IMR-90 (cell line): ENCODE measurements around the gene UMODL1. TPM values are rescaled to one million over a fixed set of nuclear protein-coding genes. Genes with fewer than 3 reads are reported as not detected.
A peak's percentile ranks its signal among the peaks of the same experiment; 100 is the strongest.

Experiments
- ATAC-seq: fragments of 200-7000 bp; cut with Tn5 transposase; 2 replicates; pipeline ENCODE4 v1.9.1; 2020; ENCODE audit warnings: low read depth, mild to moderate bottlenecking, moderate library complexity
- BruUV-seq: library from RNA; stranded (reverse); fragments of 400-500 nt; replicated peaks from 2 replicates; lab custom pipeline; 2021; lab: Mats Ljungman, UMichigan
- CTCF ChIA-PET: fragments of 300-600 bp; formaldehyde crosslinking; extraction: SDS; loops from one replicate; lab custom pipeline; 2021; ENCODE audit warnings: antibody characterized with exemption; lab: Yijun Ruan, JAX
- POLR2A ChIA-PET: fragments of 300-600 bp; sonication (Branson Sonifier 250); formaldehyde crosslinking; loops from one replicate; lab custom pipeline; 2022; ENCODE audit warnings: antibody characterized with exemption; ENCODE audit not compliant: unreplicated experiment; lab: Charles Lee
- DNase-seq: peaks from one replicate; pipeline ENCODE4 v3.0.0; 2013
- H2AFZ ChIP-seq: replicated peaks from 2 replicates; pipeline ENCODE3; 2013; ENCODE audit warnings: low read length, mild to moderate bottlenecking; ENCODE audit not compliant: poor library complexity
- H2AK5ac ChIP-seq: 2 replicates; pipeline ENCODE4 v1.6.1; 2013; ENCODE audit warnings: low read depth, low read length, inconsistent platforms
- H2AK9ac ChIP-seq: replicated peaks from 2 replicates; pipeline ENCODE3; 2013; ENCODE audit warnings: mild to moderate bottlenecking, low read depth, low read length, moderate library complexity; ENCODE audit not compliant: poor library complexity
- H2BK120ac ChIP-seq: 2 replicates; pipeline ENCODE4 v1.6.1; 2013; ENCODE audit warnings: low read depth, low read length, inconsistent platforms
- H2BK15ac ChIP-seq: 3 replicates; pipeline ENCODE4 v1.6.1; 2013; ENCODE audit warnings: low read depth, low read length, inconsistent platforms
- H2BK20ac ChIP-seq: 2 replicates; pipeline ENCODE4 v1.6.1; 2013; ENCODE audit warnings: low read depth, mild to moderate bottlenecking, inconsistent platforms, low read length, moderate library complexity
- H2BK5ac ChIP-seq: 2 replicates; pipeline ENCODE4 v1.6.1; 2013; ENCODE audit warnings: mild to moderate bottlenecking, low read depth, low read length, inconsistent platforms; ENCODE audit not compliant: poor library complexity, severe bottlenecking
- H3K14ac ChIP-seq: replicated peaks from 2 replicates; pipeline ENCODE4 v1.6.1; 2013; ENCODE audit warnings: low read depth, low read length, inconsistent platforms
- H3K18ac ChIP-seq: 2 replicates; pipeline ENCODE4 v1.6.1; 2013; ENCODE audit warnings: low read depth, low read length, control low read depth
- H3K23ac ChIP-seq: 2 replicates; pipeline ENCODE4 v1.6.1; 2013; ENCODE audit warnings: low read depth, low read length, inconsistent platforms
- H3K27ac ChIP-seq: 2 replicates; pipeline ENCODE4 v1.5.1; 2013; ENCODE audit warnings: mild to moderate bottlenecking, control low read depth, low read length; ENCODE audit not compliant: insufficient read depth
- H3K27me3 ChIP-seq: 2 replicates; pipeline ENCODE4 v1.6.1; 2013; ENCODE audit warnings: low read length; ENCODE audit not compliant: control insufficient read depth, insufficient read depth
- H3K36me3 ChIP-seq: 2 replicates; pipeline ENCODE4 v1.6.1; 2013; ENCODE audit warnings: low read length, mixed read lengths; ENCODE audit not compliant: control insufficient read depth, insufficient read depth
- H3K4ac ChIP-seq: 2 replicates; pipeline ENCODE4 v1.6.1; 2013; ENCODE audit warnings: low read depth, low read length, inconsistent platforms
- H3K4me1 ChIP-seq: 2 replicates; pipeline ENCODE4 v1.6.1; 2013; ENCODE audit warnings: low read length, mixed read lengths; ENCODE audit not compliant: control insufficient read depth, insufficient read depth
- H3K4me2 ChIP-seq: 2 replicates; pipeline ENCODE4 v1.6.1; 2013; ENCODE audit warnings: low read depth, mild to moderate bottlenecking, control low read depth, low read length, moderate library complexity
- H3K4me3 ChIP-seq: 2 replicates; pipeline ENCODE4 v1.5.1; 2013; ENCODE audit warnings: low read depth, mild to moderate bottlenecking, control low read depth, low read length, moderate library complexity; ENCODE audit not compliant: insufficient read depth
- H3K56ac ChIP-seq: 2 replicates; pipeline ENCODE4 v1.6.1; 2013; ENCODE audit warnings: low read length, inconsistent platforms; ENCODE audit not compliant: insufficient read depth; ENCODE audit errors: extremely low read depth
- H3K79me1 ChIP-seq, 2 experiments: 2 replicates each; pipeline ENCODE4 v1.6.1; 2013; ENCODE audit warnings: low read length in 2 of 2, inconsistent platforms in 1 of 2, low read depth in 1 of 2
- H3K9ac ChIP-seq: 2 replicates; pipeline ENCODE4 v1.6.1; 2013; ENCODE audit warnings: low read depth, low read length, control low read depth
- H3K9me1 ChIP-seq: 2 replicates; pipeline ENCODE4 v1.6.1; 2013; ENCODE audit warnings: low read length, inconsistent platforms; ENCODE audit not compliant: insufficient read depth
- H3K9me3 ChIP-seq: 2 replicates; pipeline ENCODE4 v1.6.1; 2013; ENCODE audit warnings: low read length; ENCODE audit not compliant: control insufficient read depth, insufficient read depth
- H4K20me1 ChIP-seq: 2 replicates; pipeline ENCODE4 v1.6.1; 2013; ENCODE audit warnings: low read length, inconsistent platforms; ENCODE audit not compliant: insufficient read depth
- H4K5ac ChIP-seq: 2 replicates; pipeline ENCODE4 v1.6.1; 2013; ENCODE audit warnings: mild to moderate bottlenecking, low read depth, low read length, control low read depth
- H4K8ac ChIP-seq, 2 experiments: 2 replicates each; pipeline ENCODE4 v1.6.1; 2013; ENCODE audit warnings: low read depth in 2 of 2, low read length in 2 of 2, control low read depth in 1 of 2, inconsistent platforms in 1 of 2
- H4K91ac ChIP-seq: 2 replicates; pipeline ENCODE4 v1.6.1; 2013; ENCODE audit warnings: low read depth, low read length, inconsistent platforms; ENCODE audit not compliant: insufficient read depth
- BHLHE40 ChIP-seq: fragments of 150-350 bp; IDR thresholded peaks from 2 replicates; pipeline ENCODE4 v1.6.1; 2016; ENCODE audit warnings: mild to moderate bottlenecking, low read depth, low read length
- CEBPB ChIP-seq: IDR thresholded peaks from 2 replicates; pipeline ENCODE4 v1.6.1; 2012; ENCODE audit warnings: low read depth, low read length, improper control_type of control experiment
- CHD1 ChIP-seq: IDR thresholded peaks from 2 replicates; pipeline ENCODE4 v1.6.1; 2012; ENCODE audit warnings: low read depth, low read length, improper control_type of control experiment
- ELK1 ChIP-seq: fragments of 150-350 bp; IDR thresholded peaks from 2 replicates; pipeline ENCODE4 v1.6.1; 2016; ENCODE audit warnings: low read depth, mild to moderate bottlenecking, low read length, moderate library complexity, borderline replicate concordance
- FOS ChIP-seq: fragments of 150-350 bp; IDR thresholded peaks from 2 replicates; pipeline ENCODE4 v1.6.1; 2016; ENCODE audit warnings: low read depth, low read length
- MAFK ChIP-seq: IDR thresholded peaks from 2 replicates; pipeline ENCODE4 v1.6.1; 2012; ENCODE audit warnings: low read depth, low read length, improper control_type of control experiment
- MAZ ChIP-seq: IDR thresholded peaks from 2 replicates; pipeline ENCODE4 v1.6.1; 2012; ENCODE audit warnings: low read depth, mild to moderate bottlenecking, low read length, improper control_type of control experiment, moderate library complexity, borderline replicate concordance
- MXI1 ChIP-seq: IDR thresholded peaks from 2 replicates; pipeline ENCODE4 v1.6.1; 2012; ENCODE audit warnings: low read depth, mild to moderate bottlenecking, low read length, moderate library complexity, borderline replicate concordance
- NFE2L2 ChIP-seq: fragments of 150-350 bp; IDR thresholded peaks from 2 replicates; pipeline ENCODE4 v1.6.1; 2016; ENCODE audit warnings: low read depth, mild to moderate bottlenecking, low read length
- POLR2A ChIP-seq: IDR thresholded peaks from 2 replicates; pipeline ENCODE4 v1.6.1; 2012; ENCODE audit warnings: mild to moderate bottlenecking, low read depth, low read length
- RAD21 ChIP-seq: IDR thresholded peaks from 2 replicates; pipeline ENCODE4 v1.6.1; 2012; ENCODE audit warnings: low read length, improper control_type of control experiment
- RCOR1 ChIP-seq: IDR thresholded peaks from 2 replicates; pipeline ENCODE4 v1.6.1; 2012; ENCODE audit warnings: mild to moderate bottlenecking, low read length, improper control_type of control experiment; ENCODE audit not compliant: insufficient replicate concordance
- RFX5 ChIP-seq: IDR thresholded peaks from 2 replicates; pipeline ENCODE4 v1.8.0; 2012; ENCODE audit warnings: low read depth, mild to moderate bottlenecking, low read length, moderate library complexity
- SMC3 ChIP-seq: fragments of 150-350 bp; IDR thresholded peaks from 2 replicates; pipeline ENCODE4 v1.6.1; 2016; ENCODE audit warnings: low read depth, mild to moderate bottlenecking, antibody characterized with exemption, low read length, moderate library complexity
- WGBS, 2 experiments: methylation state at CpG; one replicate each; pipeline versions ENCODE4 v1.1.5 to v1.1.7; 2013; ENCODE audit warnings: missing lambda C conversion rate in 2 of 2; ENCODE audit not compliant: insufficient read length in 1 of 2; ENCODE audit errors: extremely low coverage in 2 of 2; 5-methylcytosine and 5-hydroxymethylcytosine counted together
- dilution Hi-C: fragments of 300-500 bp; cut with HindIII; formaldehyde crosslinking; loops from one replicate; pipeline ENCODE4 v1.14.3; 2018; ENCODE audit warnings: low sequenced_read_pairs; ENCODE audit not compliant: unreplicated experiment
- in situ Hi-C: fragments of 300-500 bp; cut with MboI; formaldehyde crosslinking; loops from 3 replicates; pipeline ENCODE4 v1.14.3; 2019; ENCODE audit warnings: low sequenced_read_pairs, inconsistent platforms, mixed read lengths
- intact Hi-C: fragments of 100-400 bp; cut with micrococcal nuclease; formaldehyde crosslinking; loops from 2 replicates; pipeline ENCODE4 v1.10.0; 2022
- polyA plus RNA-seq, 3 experiments: library from polyadenylated mRNA; depleted of rRNA; stranded (reverse); fragments of >200 nt; gene quantifications; 2 replicates each; pipeline ENCODE4 v1.2.3, GENCODE V29; 2012; ENCODE audit warnings: low replicate concordance in 1 of 3
- total RNA-seq: library from RNA; depleted of rRNA; stranded (reverse); fragments of >200 nt; gene quantifications from 2 replicates; pipeline ENCODE4 v1.2.3, GENCODE V29; 2012
- TF ChIP-seq, protein P1 (sequence below): fragments of 150-350 bp; IDR thresholded peaks from 2 replicates; pipeline ENCODE4 v1.6.1; 2017; ENCODE audit warnings: mild to moderate bottlenecking, antibody characterized with exemption, low read length, low read depth
- TF ChIP-seq, protein P2 (sequence below): conservative IDR thresholded peaks from 2 replicates; pipeline ENCODE4 v1.5.1; 2012; ENCODE audit warnings: mild to moderate bottlenecking, low read depth, low read length, improper control_type of control experiment

Gene UMODL1
- total and polyA plus RNA-seq, 2 of the 4 experiments (the other 2 are of a cell fraction), result 0.02 TPM; not detected in 1

DNA sequence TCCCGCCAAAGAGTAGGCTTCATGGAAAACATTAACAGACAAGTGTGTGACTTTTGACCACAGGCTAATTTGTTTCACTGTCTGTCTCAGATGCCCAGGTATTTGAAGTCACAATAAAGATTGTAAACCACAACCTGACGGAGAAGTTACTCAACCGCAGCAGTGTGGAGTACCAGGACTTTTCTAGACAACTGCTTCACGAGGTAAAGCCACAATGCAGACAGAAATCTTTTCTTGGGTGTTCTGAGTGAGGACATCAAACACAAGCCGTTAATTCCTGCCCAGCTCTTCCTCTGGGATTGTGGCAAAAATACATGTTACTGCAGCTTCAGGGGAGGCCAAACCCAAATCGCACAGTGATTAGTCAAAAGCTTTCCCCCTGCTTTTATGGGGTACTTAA is 31.0 kb downstream of the UMODL1 start:
- DNase-seq (no peak), ATAC-seq (no peak)
- H4K5ac ChIP-seq, result no peak overlapping the region
- no peak overlapping the region for H2AK5ac ChIP-seq
- in situ Hi-C loops, result no loop called here
- no peak overlapping the region for H3K56ac ChIP-seq
- no peak overlapping the region for H2AK9ac ChIP-seq
- no peak overlapping the region for H3K9ac ChIP-seq
- H3K27me3 ChIP-seq, result no peaks in the 10 kb centered on the region
- H3K14ac ChIP-seq, result no peak overlapping the region
- H3K18ac ChIP-seq, result no peak overlapping the region
- H3K27ac ChIP-seq, result no peak overlapping the region
- no peak overlapping the region for H2BK120ac ChIP-seq
- 0 out of 2 replicates have a peak overlapping the region, but pooled peaks have one; percentile 5 for H4K91ac ChIP-seq
- dilution Hi-C loops, result no loop called here
- peaks cover 5% of the 10 kb centered on the region for H3K4me1 ChIP-seq
- POLR2A ChIA-PET, result no interaction called here
- H3K9me3 ChIP-seq, result no peaks in the 10 kb centered on the region
- no peaks in the 10 kb centered on the region for H3K36me3 ChIP-seq
- H3K79me1 ChIP-seq, result no peaks in the 10 kb centered on the region
- BruUV-seq, result no TSS peak
- no peak overlapping the region for H3K4me2 ChIP-seq
- peaks cover 7% of the 10 kb centered on the region for H3K9me1 ChIP-seq
- WGBS, 2 experiments, result 94% methylated on average over 4 of the region's 6 CpGs; no CpG with 5 or more reads in 1 of the 2 experiments
- H2BK15ac ChIP-seq, result no peak overlapping the region
- CTCF ChIA-PET, result no interaction called here
- no peak overlapping the region for H4K8ac ChIP-seq
- no peak overlapping the region for H3K4ac ChIP-seq
- no peak overlapping the region for H3K4me3 ChIP-seq
- no peak overlapping the region for H2BK5ac ChIP-seq
- H2AFZ ChIP-seq, result no peak overlapping the region
- intact Hi-C loops, result no loop called here
- H3K23ac ChIP-seq, result no peak overlapping the region
- H4K20me1 ChIP-seq, result no peaks in the 10 kb centered on the region
- no peak for TF ChIP-seq FOS
- TF ChIP-seq ELK1, result no peak
- TF ChIP-seq MAZ, result no peak
- no peak for TF ChIP-seq RCOR1
- TF ChIP-seq CHD1, result no peak
- TF ChIP-seq RFX5, result no peak
- TF ChIP-seq MAFK, result no peak
- TF ChIP-seq RAD21, result no peak
- TF ChIP-seq POLR2A, result no peak
- TF ChIP-seq SMC3, result no peak
- no peak for TF ChIP-seq BHLHE40
- TF ChIP-seq, protein P1, sequence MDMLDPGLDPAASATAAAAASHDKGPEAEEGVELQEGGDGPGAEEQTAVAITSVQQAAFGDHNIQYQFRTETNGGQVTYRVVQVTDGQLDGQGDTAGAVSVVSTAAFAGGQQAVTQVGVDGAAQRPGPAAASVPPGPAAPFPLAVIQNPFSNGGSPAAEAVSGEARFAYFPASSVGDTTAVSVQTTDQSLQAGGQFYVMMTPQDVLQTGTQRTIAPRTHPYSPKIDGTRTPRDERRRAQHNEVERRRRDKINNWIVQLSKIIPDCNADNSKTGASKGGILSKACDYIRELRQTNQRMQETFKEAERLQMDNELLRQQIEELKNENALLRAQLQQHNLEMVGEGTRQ, result no peak
- no peak for TF ChIP-seq MXI1
- TF ChIP-seq CEBPB, result no peak
- TF ChIP-seq NFE2L2, result no peak
- TF ChIP-seq, protein P2, sequence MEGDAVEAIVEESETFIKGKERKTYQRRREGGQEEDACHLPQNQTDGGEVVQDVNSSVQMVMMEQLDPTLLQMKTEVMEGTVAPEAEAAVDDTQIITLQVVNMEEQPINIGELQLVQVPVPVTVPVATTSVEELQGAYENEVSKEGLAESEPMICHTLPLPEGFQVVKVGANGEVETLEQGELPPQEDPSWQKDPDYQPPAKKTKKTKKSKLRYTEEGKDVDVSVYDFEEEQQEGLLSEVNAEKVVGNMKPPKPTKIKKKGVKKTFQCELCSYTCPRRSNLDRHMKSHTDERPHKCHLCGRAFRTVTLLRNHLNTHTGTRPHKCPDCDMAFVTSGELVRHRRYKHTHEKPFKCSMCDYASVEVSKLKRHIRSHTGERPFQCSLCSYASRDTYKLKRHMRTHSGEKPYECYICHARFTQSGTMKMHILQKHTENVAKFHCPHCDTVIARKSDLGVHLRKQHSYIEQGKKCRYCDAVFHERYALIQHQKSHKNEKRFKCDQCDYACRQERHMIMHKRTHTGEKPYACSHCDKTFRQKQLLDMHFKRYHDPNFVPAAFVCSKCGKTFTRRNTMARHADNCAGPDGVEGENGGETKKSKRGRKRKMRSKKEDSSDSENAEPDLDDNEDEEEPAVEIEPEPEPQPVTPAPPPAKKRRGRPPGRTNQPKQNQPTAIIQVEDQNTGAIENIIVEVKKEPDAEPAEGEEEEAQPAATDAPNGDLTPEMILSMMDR, result no peak
- no peak overlapping the region for H2BK20ac ChIP-seq
